NCI-H446 (cell line): ENCODE measurements around the gene PPM1N.
"Not testable (repeated sequence)": the region's sequence is repeated elsewhere in the genome, so short reads cannot be mapped to it uniquely, and the experiment has no call there.

ENCODE experiments used
- DNase-seq, 2 experiments: peaks; one replicate each; lab custom pipeline; 2025; lab: John Stamatoyannopoulos, UW

Gene PPM1N

GRCh38 chr19:45508861-45509691 lies 10.8 kb downstream of the PPM1N start:
- no peak for DNase-seq

DNA sequence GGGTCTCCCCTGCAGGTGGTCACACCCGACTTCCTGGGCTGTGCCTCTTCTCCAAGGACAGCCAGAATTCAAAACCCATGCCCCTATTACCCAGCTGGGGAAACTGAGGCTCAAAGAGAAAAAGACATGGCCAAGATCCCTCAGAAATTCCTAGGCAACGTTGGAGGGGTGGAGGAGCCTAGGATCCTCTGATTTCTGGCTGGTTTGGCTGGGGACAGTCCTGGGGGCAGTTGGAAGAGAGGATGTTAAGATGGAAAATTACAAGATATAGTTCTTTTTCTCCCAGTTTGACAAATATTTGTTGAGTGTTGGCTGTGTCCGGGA lies 11.4 kb downstream of the PPM1N start:
- DNase-seq = no peak

DNA sequence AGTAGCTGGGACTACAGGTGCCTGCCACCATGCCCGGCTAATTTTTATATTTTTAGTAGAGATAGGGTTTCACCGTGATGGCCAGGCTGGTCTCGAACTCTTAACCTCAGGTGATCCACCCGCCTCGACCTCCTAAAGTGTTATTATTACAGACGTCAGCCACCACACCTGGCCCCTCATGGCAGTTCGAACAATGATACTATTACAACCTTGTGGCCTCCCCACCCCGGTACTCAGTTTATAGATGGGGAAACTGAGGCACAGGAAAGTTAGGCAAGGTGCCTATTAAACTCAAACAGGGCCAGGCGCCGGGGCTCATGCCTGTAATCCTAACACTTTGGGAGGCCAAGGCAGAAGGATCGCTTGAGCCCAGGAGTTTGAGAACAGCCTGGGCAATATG lies 12.1 kb downstream of the PPM1N start:
- not testable (repeated sequence) for DNase-seq

- no peak for DNase-seq
Measured at GRCh38 chr19:45511074-45511473, 12.8 kb downstream of the PPM1N start.

GRCh38 chr19:45512881-45513483 lies 14.7 kb downstream of the PPM1N start:
- DNase-seq = no peak

DNA sequence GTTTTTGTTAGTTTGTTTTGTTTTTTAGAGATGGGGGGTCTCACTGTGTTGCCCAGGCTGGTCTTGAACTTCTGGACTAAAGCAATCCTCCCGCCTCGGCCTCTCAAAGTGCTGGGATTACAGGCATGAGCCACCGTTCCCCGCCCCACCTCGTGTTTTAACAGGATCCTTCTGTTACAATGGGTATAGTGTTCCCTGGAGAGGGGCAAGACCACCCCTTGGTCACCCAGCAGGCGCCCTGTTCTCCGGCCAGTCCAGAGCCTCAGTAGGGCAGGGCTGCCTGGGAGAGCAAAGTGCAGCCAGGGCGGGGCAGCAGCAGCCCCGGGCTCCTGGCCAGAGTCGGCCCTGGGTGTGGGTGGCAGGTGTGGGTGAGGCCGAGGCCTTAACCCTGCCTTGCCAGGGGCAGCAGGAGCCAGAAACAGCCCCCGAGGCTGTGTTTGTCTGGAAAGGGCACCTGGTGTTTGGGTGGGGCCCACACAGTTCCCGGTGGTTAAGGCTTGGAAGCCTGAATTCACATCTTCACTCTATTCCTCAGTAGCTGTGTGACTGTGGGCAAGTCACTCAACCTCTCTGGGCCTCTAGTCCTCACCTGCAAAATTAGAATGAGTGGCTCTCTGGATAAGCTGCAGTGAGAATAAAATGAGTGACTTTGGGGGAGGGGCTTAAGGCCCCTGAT lies 16.3 kb downstream of the PPM1N start:
- DNase-seq = no peak

DNA sequence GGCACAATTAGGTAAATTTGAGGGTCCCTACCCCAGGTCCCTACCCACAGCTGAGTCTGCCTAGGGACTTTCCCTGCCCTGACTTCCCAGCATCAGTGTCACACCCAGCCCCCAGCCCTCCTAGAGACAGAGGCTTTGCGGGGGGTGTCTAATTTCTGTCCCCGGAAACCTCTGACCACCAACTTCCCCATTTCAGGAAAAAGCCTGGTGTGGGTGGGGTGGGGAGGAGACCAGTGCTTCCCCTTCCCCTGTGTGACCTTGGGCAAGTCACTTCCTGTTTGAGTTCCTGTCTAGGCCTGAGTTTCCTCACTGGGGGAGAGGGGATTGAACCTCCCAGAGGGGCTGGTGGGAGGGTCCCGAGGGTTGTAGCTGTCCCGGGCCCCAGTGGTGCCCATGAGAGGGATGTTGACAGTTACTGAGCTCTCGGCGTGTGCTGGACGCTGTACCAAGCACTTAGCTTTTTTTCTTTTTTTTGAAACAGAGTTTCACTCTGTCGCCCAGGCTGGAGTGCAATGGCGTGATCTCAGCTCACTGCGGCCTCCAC lies 16.9 kb downstream of the PPM1N start:
- DNase-seq = no peak

DNA sequence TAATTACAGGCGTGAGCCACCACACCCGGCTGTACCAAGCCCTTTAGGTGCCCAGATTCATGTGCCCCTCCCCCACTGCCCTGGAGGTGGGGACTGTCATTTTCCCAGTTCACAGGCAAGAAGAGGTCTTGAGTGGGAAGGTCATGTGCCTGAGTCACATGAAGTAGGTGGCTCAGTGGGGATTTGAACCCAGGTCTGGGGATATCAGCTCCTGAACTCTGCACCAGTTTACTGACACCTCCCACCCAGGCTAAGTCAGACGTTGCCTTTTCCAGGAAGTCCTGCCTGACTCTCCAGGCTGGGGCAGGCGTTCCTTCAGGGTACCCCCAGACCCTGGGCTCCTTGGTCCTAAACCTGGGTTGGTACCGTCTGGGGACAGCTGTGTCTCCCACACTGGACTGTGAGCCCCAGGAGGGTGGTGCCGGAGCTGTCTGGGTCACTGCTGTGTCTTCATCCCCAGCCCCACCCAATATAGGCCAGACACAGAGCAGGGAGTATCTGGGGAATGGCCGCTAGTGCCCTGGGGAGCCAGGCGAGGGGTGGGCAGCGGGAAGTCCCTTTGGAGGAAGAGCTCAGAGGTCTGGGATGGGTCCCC lies 17.7 kb downstream of the PPM1N start:
- DNase-seq = no peak

DNA sequence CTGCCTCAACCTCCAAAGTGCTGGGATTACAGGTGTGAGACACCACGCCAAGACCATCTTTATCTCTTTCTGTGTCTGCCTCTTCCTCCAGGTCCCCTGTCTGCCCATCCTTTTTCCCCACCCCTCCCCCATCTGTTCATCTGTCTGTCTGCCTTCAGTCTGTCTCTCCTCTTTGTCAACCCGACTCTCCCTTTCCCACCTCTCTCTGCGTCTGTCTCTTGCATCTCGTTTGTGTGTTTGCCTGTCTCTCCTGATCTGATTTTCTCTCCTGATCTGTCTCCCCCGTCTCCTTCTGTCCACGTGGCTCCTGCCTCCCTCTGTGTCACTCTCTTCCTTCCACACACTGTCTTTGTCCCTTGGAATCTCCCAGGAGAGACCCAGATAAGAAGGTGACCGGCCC lies 19.0 kb downstream of the PPM1N start:
- DNase-seq = no peak

DNA sequence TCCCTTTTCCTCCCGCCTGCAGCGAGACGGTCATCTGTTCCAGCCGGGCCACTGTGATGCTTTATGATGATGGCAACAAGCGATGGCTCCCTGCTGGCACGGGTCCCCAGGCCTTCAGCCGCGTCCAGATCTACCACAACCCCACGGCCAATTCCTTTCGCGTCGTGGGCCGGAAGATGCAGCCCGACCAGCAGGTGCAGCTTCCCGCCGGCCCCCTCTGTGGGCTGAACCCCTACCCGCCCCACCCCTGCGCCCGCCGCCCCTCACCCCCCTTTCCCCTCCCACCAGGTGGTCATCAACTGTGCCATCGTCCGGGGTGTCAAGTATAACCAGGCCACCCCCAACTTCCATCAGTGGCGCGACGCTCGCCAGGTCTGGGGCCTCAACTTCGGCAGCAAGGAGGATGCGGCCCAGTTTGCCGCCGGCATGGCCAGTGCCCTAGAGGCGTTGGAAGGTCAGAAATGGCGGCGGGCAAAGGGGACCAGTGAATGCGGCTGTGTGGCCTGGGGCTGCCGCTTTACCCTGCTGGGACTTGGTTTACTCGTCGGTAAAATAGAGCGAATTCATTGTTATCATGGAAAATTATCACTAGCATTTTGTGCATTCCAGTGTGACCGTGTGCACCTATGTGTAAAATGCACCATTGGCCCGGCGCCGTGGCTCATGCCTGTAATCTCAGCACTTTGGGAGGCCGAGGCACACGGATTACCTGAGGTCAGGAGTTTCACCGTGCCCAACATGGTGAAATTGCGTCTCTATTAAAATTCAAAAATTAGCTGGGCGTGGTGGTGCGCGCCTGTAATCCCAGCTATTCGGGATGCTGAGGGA lies 19.6 kb downstream of the PPM1N start:
- DNase-seq = no peak

DNA sequence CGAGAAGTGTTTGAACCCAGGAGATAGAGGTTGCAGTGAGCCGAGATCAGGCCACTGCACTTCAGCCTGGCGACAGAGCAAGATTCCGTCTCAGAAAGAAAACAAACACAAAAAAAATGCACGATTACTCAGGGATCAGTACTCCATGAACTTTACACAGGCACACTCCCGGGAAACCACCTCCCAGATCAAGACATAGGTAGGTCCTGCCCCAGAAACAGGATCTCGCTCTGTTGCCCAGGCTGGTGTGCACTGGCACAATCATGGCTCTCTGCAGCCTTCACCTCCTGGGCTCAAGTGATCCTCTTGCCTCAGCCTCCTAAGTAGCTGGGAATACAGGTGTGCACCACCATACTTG lies 20.2 kb downstream of the PPM1N start:
- no peak for DNase-seq

DNA sequence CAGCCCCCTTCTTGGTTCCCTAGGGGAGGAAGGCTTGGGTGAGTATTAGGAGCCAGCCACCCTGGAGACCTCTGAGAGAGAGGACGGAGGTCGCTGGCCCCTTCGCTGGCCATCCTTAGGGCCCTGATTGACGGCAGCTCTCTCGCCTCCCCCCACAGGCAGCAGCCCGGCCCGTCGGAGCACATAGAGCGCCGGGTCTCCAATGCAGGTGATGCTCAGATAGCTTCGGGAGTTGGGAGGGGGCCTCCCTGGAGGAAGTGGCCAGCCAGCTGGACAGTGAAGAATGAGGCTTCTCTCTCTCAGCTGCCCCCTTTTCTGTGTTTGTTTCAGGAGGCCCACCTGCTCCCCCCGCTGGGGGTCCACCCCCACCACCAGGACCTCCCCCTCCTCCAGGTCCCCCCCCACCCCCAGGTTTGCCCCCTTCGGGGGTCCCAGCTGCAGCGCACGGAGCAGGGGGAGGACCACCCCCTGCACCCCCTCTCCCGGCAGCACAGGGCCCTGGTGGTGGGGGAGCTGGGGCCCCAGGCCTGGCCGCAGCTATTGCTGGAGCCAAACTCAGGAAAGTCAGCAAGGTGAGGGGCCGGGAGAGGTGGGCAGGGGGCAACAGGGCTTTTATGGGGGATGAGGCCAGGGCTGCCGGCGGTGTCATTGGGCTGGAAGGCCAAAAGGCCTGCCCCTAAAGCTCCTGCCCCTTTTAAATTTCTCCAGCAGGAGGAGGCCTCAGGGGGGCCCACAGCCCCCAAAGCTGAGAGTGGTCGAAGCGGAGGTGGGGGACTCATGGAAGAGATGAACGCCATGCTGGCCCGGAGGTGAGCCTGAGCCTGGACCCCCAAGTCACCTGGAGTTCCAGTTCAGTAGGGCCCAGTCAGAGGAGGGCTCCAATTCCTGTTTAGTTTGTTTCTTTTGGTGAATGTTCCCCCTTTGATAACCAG lies 24.0 kb downstream of the PPM1N start:
- no peak for DNase-seq

DNA sequence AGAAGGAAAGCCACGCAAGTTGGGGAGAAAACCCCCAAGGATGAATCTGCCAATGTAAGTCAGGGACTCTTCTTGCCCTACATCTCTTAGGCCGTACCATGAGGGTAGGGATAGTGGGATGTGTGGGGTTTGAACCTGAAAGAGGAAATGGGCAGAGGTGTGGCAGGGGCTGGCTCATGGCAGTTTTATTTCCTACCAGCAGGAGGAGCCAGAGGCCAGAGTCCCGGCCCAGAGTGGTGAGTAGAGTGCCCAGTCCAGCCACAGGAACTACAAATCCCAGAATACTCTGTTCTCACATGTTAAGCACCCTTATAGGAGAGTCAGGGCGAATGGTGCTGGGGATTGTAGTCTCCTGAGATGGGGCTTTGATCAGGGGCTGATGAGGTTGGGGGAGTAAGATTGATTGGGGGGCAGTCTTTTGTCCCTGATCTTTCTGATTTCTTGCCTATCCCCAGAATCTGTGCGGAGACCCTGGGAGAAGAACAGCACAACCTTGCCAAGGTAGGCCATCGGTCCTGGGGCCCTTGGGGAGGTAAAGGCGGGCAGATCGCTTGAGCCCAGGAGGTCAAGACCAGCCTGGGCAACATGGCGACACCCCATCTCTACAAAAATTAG lies 25.5 kb downstream of the PPM1N start:
- DNase-seq = peak; percentile 90 to 91

GRCh38 chr19:45524575-45525129 lies 26.4 kb downstream of the PPM1N start:
- peak in 1 of 2 experiments; percentile 53 for DNase-seq

GRCh38 chr19:45526143-45526542 lies 27.9 kb downstream of the PPM1N start:
- DNase-seq = peak; percentile 31 to 64

- DNase-seq = no peak
Measured at GRCh38 chr19:45526971-45527370, 28.7 kb downstream of the PPM1N start.

- DNase-seq = no peak
Measured at GRCh38 chr19:45527731-45528130, 29.5 kb downstream of the PPM1N start.

DNA sequence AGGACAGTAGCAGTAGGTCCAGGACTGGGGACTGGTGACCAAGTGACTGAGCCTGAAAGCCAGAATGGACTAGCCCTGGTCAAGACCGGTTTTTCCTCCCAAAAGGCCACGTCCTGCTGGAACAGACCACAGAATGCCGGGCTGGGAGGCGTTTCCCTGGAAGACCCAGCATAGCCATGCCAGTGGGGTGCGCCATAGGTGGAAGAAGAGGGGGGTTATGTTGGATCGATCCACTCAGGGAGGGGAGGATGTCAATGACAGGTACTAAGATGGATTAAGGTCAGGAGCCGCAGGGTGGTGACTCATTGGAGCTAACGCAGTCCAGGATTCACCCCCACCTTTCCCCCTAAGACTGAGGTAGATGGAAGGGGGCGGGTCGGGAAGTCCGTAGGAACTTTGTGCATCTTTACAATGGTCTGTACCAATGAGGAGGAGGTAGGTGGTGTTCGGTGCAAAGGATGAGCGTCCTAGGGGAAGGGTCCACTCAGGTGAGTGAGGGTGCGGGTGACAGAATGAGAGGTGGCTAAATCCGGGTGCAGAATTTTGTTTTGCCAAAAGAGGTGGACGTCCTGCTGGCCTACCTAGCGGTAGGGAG lies 30.0 kb downstream of the PPM1N start:
- no peak for DNase-seq

DNA sequence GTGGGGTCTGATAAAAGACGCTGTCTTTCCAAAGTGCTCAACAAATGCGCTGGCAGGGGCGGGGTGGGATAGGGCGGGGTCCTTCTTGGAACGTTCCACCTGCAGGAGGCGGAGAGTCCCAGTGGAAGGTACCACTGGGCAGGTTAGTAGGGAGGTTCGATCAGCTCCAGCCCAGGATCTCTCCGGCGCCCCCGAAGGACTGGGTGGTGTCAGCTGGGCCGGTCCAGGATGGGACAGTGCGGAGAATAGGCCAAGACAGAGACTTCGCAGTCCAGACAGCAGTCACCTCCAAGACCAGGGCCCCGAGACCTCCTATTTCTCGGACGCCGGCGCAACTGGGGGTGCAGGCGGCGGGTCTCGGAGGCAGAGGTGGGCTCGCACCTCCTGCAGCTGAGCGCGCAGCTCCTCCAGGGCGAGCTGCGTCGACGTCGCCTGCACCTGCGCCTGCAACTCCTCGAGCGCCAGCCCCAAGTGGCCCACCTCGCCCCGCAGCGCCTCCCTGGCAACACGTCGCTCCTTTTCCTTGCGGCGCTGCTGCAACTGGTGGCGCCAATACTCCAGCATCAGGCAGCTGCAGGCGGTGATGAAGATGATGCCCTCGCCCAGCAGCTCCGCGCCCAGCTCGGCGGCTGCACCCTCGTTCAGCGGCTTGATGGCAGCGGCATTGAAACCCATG lies 30.6 kb downstream of the PPM1N start:
- DNase-seq = no peak
